HTR-8/SVneo (cell line): Measurements from ENCODE around the gene CDK6.

Source experiments
- DNase-seq: peaks from one replicate; pipeline ENCODE4 v3.0.0; 2011; ENCODE audit warnings: low spot score, mixed read lengths; ENCODE audit not compliant: insufficient read length
- FAIRE-seq: peaks from 2 replicates; lab custom pipeline; 2011; peaks lifted over from hg19 to GRCh38; lab: Jason Lieb, UNC

The CDK6 gene

GRCh38 chr7:92569137-92569536 is 267.2 kb downstream of the CDK6 start:
- DNase-seq, result no peak
- no peak for FAIRE-seq

- DNase-seq (no peak), FAIRE-seq (no peak)
Measured at GRCh38 chr7:92567460-92567859, 268.9 kb downstream of the CDK6 start.

DNA sequence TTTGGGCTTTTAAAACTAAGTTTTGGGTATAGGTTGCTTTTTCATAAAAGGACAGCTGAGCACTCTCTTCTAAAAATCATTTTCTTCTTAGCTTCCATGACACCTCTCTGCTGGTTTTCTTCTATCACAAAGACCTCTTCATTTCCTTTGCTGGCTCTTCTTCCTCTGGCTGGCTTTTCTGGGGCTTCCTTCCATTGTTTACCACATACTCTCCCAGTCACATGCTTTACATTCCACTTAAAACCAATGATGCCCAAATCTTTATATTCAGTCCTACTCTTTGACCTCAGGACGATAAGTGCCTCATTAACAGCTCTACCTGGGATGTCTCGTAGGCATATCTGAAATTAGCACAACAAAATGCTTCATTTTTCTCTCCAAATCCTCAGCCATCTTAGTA is 273.0 kb downstream of the CDK6 start:
- no peak for FAIRE-seq
- DNase-seq, result no peak

GRCh38 chr7:92560602-92561001 is 275.8 kb downstream of the CDK6 start:
- FAIRE-seq (no peak), DNase-seq (no peak)

- no peak for FAIRE-seq
- no peak for DNase-seq
Measured at GRCh38 chr7:92557808-92558362, 278.5 kb downstream of the CDK6 start.

DNA sequence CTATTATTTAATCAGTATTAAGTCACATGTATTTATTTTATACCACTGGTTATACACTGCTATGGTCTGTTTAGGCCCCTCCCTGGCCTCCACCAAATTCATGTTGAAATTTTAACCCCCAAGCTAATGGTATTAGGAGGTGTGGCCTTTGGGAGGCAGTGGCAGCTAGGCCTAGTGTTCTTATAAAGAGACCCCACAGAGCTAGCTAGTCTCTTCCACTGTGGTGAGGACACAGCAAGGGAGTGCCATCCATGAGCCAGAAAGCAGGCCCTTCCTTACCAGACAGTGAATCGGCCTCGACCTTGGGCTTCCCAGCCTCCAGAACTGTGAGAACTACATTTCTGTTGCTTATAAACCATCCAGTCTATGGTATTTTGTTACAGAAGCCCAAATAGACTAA is 279.1 kb downstream of the CDK6 start:
- FAIRE-seq (no peak), DNase-seq (no peak)
